ENCODE results near the gene BNIP3.

- no peak for TF ChIP-seq CTCF (IDR thresholded peaks at IDR 0.05)
- TF ChIP-seq POLR2A (IDR thresholded peaks at IDR 0.05) = no peak
These were observed 34.8 kb upstream of the BNIP3 start for GRCh38 chr10:132016514-132016913.

Measured in testis (tissue), 2 donors.